Lower leg skin (tissue), 4 donors: ENCODE results near the gene RAPGEFL1. TPM values are rescaled to one million over a fixed set of nuclear protein-coding genes. Genes with fewer than 3 reads are reported as not detected.

Experiments used
- DNase-seq, 2 donors: peaks; one replicate each; pipeline ENCODE4 v3.0.0-alpha.2; 2019; ENCODE audit warnings: low spot score in 2 of 2
- H3K4me3 ChIP-seq: fragments of 200-600 bp; sonication (generic); 2 replicates; pipeline ENCODE4 v1.5.1; 2017; ENCODE audit warnings: mild to moderate bottlenecking, low read depth; ENCODE audit not compliant: poor library complexity, severe bottlenecking
- POLR2A ChIP-seq, 2 donors: fragments of 450-650 bp; IDR thresholded peaks; one replicate each; pipeline ENCODE4 v1.6.1; 2016 to 2017; ENCODE audit warnings: antibody characterized with exemption in 2 of 2, mild to moderate bottlenecking in 1 of 2, moderate library complexity in 1 of 2
- WGBS, 2 donors: methylation state at CpG; one replicate each; pipeline ENCODE4 v1.1.5; 2018; 5-methylcytosine and 5-hydroxymethylcytosine counted together
- intact Hi-C: fragments of 100-400 bp; cut with DNase I; formaldehyde crosslinking; loops from one replicate; pipeline ENCODE4 v1.15.0; 2023; ENCODE audit warnings: low total_unique reads
- total RNA-seq, 4 donors: library from RNA; depleted of rRNA; stranded (reverse); fragments of >200 nt; gene quantifications; one replicate each; pipeline ENCODE4 v1.1.0, GENCODE V29; 2016
- TF ChIP-seq, protein P1 (sequence below), 3 donors: fragments of 450-650 bp; IDR thresholded peaks; one replicate each; pipeline ENCODE4 v1.5.1; 2016; ENCODE audit warnings: antibody characterized with exemption in 3 of 3, mild to moderate bottlenecking in 3 of 3, moderate library complexity in 2 of 3

The RAPGEFL1 gene
- total RNA-seq, 4 donors from 2014 or later: 273 to 467 (median 316) TPM

DNA sequence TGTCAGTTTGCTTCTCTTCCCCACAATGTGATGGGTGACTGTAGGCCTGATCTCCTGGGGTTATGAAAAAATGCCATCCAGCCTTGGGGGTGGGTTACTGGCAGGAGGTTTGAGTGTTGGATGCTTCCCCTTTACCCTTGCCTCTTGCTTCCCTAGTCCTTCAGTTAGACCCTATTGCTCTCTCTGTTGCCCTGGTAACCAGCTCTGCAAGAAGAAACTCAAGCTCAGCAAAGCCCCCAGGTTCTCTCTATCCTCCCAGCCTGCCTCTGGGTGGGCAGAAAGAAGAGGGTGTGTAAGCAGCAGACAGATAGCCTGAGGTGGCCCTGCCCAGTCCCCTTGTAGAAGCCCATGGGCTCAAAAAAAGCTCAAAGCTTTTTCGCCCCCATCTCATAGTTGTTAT lies 2.8 kb upstream of the RAPGEFL1 start:
- no peak for DNase-seq
- no peak overlapping the region for H3K4me3 ChIP-seq
- WGBS, 2 donors: 94 to 95% methylated on average over 1 of the region's 1 CpG
- no peak for TF ChIP-seq POLR2A (IDR thresholded peaks at IDR 0.05)
- TF ChIP-seq, protein P1, sequence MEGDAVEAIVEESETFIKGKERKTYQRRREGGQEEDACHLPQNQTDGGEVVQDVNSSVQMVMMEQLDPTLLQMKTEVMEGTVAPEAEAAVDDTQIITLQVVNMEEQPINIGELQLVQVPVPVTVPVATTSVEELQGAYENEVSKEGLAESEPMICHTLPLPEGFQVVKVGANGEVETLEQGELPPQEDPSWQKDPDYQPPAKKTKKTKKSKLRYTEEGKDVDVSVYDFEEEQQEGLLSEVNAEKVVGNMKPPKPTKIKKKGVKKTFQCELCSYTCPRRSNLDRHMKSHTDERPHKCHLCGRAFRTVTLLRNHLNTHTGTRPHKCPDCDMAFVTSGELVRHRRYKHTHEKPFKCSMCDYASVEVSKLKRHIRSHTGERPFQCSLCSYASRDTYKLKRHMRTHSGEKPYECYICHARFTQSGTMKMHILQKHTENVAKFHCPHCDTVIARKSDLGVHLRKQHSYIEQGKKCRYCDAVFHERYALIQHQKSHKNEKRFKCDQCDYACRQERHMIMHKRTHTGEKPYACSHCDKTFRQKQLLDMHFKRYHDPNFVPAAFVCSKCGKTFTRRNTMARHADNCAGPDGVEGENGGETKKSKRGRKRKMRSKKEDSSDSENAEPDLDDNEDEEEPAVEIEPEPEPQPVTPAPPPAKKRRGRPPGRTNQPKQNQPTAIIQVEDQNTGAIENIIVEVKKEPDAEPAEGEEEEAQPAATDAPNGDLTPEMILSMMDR (IDR thresholded peaks at IDR 0.05): no peak
- intact Hi-C loops: no loop called here

DNA sequence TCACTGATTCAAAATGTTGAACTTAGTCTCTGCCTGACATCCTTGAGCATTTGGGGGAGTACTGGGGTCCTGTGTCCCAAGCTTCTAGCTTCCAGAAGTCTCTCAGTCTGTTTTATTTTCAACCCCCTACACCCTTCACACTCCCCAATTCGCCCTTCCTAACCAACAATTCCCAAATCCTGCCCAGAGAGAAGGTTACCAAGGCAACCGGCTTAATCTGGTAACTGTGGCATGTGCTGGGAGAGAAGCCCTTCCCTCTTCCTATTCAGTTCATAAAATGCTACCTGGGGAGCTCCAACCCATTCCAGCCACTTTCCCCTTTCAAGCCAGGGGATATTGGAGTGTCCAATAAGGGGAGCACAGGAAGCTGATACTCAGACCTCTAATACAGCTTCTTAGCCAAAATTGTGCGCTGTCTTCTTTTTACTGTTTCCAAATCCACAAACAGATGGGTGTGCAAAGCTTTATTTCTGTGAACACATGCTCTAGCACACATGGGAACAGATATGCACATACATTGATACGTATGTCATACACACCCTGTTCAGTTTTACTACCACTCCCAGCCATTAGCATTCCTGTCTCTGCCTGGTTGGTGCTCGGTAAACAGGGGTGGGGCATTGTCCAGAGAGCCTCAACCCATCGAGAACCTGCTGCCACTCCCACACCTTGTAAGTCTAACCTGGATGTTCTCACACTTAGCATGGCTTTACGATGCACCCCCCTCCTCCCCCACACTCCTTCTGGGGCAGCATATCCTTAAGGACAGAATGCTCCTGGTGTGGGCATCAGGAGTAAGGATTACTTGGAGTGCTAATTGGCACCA lies 1.1 kb upstream of the RAPGEFL1 start:
- intact Hi-C loops: no loop called here
- H3K4me3 ChIP-seq: no peak overlapping the region
- TF ChIP-seq, protein P1 (IDR thresholded peaks at IDR 0.05): no peak
- TF ChIP-seq POLR2A (IDR thresholded peaks at IDR 0.05): no peak
- WGBS, 2 donors: 62 to 68% methylated on average over 7 of the region's 7 CpGs
- peak in 1 of 2 donors; percentile 64 for DNase-seq

DNA sequence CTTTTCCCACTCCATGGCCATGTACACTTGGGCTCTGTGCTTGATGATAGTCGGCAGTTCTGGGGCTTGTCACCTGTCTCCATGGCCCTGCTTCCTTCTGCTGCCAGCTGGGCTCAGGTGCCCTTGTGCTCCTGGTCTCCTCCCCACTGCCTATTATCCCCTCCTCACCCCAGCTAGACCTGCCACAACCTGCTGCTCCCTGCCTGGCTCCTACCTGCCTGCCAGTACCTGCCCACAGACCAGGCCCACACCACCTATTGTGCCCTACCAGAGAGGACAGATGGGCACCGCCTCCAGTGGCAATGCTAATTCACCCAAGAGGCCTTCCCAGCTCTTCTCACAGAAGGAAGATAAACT lies 538 bp upstream of the RAPGEFL1 start:
- 34 to 56% methylated on average over 2 of the region's 2 CpGs for WGBS, 2 donors
- intact Hi-C loops: no loop called here
- TF ChIP-seq, protein P1 (IDR thresholded peaks at IDR 0.05): no peak
- TF ChIP-seq POLR2A (IDR thresholded peaks at IDR 0.05): no peak
- peak in 1 of 2 donors; percentile 75 for DNase-seq
- no peak overlapping the region for H3K4me3 ChIP-seq

DNA sequence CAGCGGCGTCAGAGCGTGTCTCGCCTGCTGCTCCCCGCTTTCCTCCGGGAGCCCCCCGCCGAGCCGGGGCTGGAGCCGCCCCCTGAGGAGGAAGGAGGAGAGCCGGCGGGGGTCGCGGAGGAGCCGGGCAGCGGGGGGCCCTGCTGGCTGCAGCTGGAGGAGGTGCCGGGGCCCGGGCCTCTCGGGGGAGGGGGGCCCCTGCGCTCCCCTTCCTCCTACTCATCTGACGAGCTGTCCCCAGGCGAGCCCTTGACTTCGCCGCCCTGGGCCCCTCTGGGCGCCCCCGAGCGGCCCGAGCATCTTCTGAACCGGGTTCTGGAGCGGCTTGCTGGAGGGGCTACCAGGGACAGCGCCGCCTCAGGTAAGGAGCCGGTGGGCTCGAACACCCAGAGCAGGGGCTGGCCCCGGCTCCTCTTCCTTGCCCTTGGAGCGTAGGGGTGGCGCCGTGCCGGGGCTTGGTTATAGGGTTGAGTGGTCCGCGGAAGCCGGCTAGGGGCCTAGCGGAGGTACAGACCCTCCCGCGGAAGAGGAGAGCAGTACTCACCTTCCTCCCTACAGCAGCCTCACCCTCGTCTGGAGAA lies 841 bp downstream of the RAPGEFL1 start:
- peak overlapping the region; percentile 55 for H3K4me3 ChIP-seq
- WGBS, 2 donors: 53 to 55% methylated on average over 33 to 34 of the region's 46 CpGs
- intact Hi-C loops: no loop called here
- DNase-seq: no peak
- TF ChIP-seq, protein P1 (IDR thresholded peaks at IDR 0.05): no peak
- TF ChIP-seq POLR2A (IDR thresholded peaks at IDR 0.05): no peak

DNA sequence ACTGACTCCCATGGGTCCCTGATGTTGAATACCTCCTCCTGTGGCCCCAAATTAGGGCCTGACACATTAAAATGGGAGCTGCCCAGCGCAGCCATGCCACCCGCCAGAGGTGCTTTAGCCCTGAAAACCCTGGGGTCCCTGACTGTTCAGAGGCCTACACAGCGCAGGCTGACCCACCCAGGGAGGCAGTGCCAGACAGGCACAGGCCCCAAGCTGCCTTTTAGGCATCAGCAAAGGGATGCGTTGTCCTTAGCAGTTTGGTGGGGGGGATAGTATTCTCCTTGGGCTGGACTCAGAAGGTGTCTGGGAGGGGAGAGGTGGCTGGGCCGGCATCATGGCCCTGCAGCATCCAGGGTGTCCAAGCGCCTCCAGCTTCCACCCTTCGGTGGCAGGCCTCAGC lies 1.4 kb downstream of the RAPGEFL1 start:
- H3K4me3 ChIP-seq: peak overlapping the region; percentile 55
- no peak for DNase-seq
- intact Hi-C loops: no loop called here
- TF ChIP-seq, protein P1 (IDR thresholded peaks at IDR 0.05): no peak
- no peak for TF ChIP-seq POLR2A (IDR thresholded peaks at IDR 0.05)
- 45 to 81% methylated on average over 6 to 7 of the region's 7 CpGs for WGBS, 2 donors
